Gastroesophageal sphincter (tissue), 4 donors: Measurements from ENCODE around the gene ST8SIA3. TPM values are rescaled to one million over a fixed set of nuclear protein-coding genes. Genes with fewer than 3 reads are reported as not detected.
"Not testable (repeated sequence)": the region's sequence is repeated elsewhere in the genome, so short reads cannot be mapped to it uniquely, and the experiment has no call there.

Experiments used
- ATAC-seq: fragments of 150-250 bp; one replicate; pipeline ENCODE4 v1.9.1; 2016; ENCODE audit warnings: mild to moderate bottlenecking, moderate library complexity
- H3K27ac ChIP-seq, 4 donors: fragments of 200-600 bp; sonication (generic) in 3 of 4; 1 replicate in 3 of 4; 2 replicates in 1 of 4; pipeline ENCODE4 v1.5.1; 2016 to 2019
- H3K27me3 ChIP-seq: fragments of 200-600 bp; sonication (generic); one replicate; pipeline ENCODE4 v1.5.1; 2019
- H3K36me3 ChIP-seq, 2 donors: fragments of 200-600 bp; sonication (generic); one replicate each; pipeline ENCODE4 v1.5.1; 2019; ENCODE audit warnings: control low read depth in 1 of 2
- H3K4me1 ChIP-seq, 3 donors: fragments of 200-600 bp; sonication (generic); 1 replicate in 2 of 3; 2 replicates in 1 of 3; pipeline ENCODE4 v1.5.1; 2016 to 2019; ENCODE audit warnings: control low read depth in 2 of 3
- H3K4me3 ChIP-seq, 2 donors: fragments of 200-600 bp; sonication (generic); one replicate each; pipeline ENCODE4 v1.5.1; 2019; ENCODE audit warnings: mild to moderate bottlenecking in 1 of 2, moderate library complexity in 1 of 2
- H3K9me3 ChIP-seq, 3 donors: fragments of 200-600 bp; sonication (generic); one replicate each; pipeline ENCODE4 v1.5.1; 2017 to 2019; ENCODE audit warnings: control low read depth in 2 of 3
- CTCF ChIP-seq, 4 experiments: fragments of 200-600 bp in 2 of 4; fragments of 450-650 bp in 2 of 4; sonication (generic) in 1 of 4; IDR thresholded peaks; one replicate each; pipeline ENCODE4 v1.5.1; 2017 to 2019; ENCODE audit warnings: antibody characterized with exemption in 4 of 4, mild to moderate bottlenecking in 2 of 4, moderate library complexity in 2 of 4
- EP300 ChIP-seq: sonication (generic); formaldehyde crosslinking; IDR thresholded peaks from one replicate; pipeline ENCODE4 v1.6.1; 2017; ENCODE audit warnings: antibody characterized with exemption, mild to moderate bottlenecking
- POLR2A ChIP-seq, 2 donors: fragments of 450-650 bp; IDR thresholded peaks; one replicate each; pipeline ENCODE4 v1.6.1; 2017; ENCODE audit warnings: antibody characterized with exemption in 2 of 2, mild to moderate bottlenecking in 2 of 2, moderate library complexity in 1 of 2
- POLR2AphosphoS5 ChIP-seq: sonication (generic); formaldehyde crosslinking; IDR thresholded peaks from one replicate; pipeline ENCODE4 v1.6.1; 2017; ENCODE audit warnings: antibody characterized with exemption
- WGBS, 2 donors: methylation state at CpG; one replicate each; pipeline ENCODE4 v1.1.5; 2018; ENCODE audit warnings: low coverage in 1 of 2; 5-methylcytosine and 5-hydroxymethylcytosine counted together
- total RNA-seq, 4 donors: library from RNA; depleted of rRNA; stranded (reverse); fragments of >200 nt; gene quantifications; one replicate each; pipeline ENCODE4 v1.1.0, GENCODE V29; 2016

Gene ST8SIA3
- total RNA-seq, 4 donors from 2014 or later, result under 0.01 to 0.04 TPM; not detected in 2

- TF ChIP-seq EP300 (no peak), CTCF (IDR thresholded peaks at IDR 0.05) (no peak), POLR2AphosphoS5 (no peak), POLR2A (IDR thresholded peaks at IDR 0.05) (no peak)
- Histone ChIP-seq H3K9me3 (peaks cover 0 to 9% (median 0%) of the 10 kb centered on the region in 3 donors), H3K27ac (no peak overlapping the region), H3K4me1 (no peaks in the 10 kb centered on the region), H3K27me3 (peaks cover 23% of the 10 kb centered on the region), H3K36me3 (no peaks in the 10 kb centered on the region), H3K4me3 (no peak overlapping the region)
- ATAC-seq, result no peak
- WGBS, 2 donors, result 24 to 58% methylated on average over 2 of the region's 2 CpGs
Observed at GRCh38 chr18:57389271-57389670, 36.9 kb downstream of the ST8SIA3 start.

GRCh38 chr18:57390044-57390443 lies 37.7 kb downstream of the ST8SIA3 start:
- Histone ChIP-seq H3K27ac (no peak overlapping the region), H3K4me3 (no peak overlapping the region), H3K4me1 (no peaks in the 10 kb centered on the region), H3K27me3 (peaks cover 23% of the 10 kb centered on the region), H3K36me3 (no peaks in the 10 kb centered on the region), H3K9me3 (peaks cover 0 to 16% (median 0%) of the 10 kb centered on the region in 3 donors)
- TF ChIP-seq POLR2A (IDR thresholded peaks at IDR 0.05), result no peak
- no peak for TF ChIP-seq CTCF (IDR thresholded peaks at IDR 0.05)
- no peak for TF ChIP-seq POLR2AphosphoS5
- no peak for TF ChIP-seq EP300
- ATAC-seq, result no peak
- 60% methylated on average over 1 of the region's 3 CpGs; no CpG with 5 or more reads in 1 of the 2 donors for WGBS, 2 donors

- H3K27me3 ChIP-seq, H3K4me3 ChIP-seq, H3K27ac ChIP-seq, H3K36me3 ChIP-seq, H3K4me1 ChIP-seq, ATAC-seq: not testable (repeated sequence)
- peaks cover 0 to 27% (median 0%) of the 10 kb centered on the region in 3 donors for H3K9me3 ChIP-seq
- WGBS, 2 donors, result 100% methylated on average over 1 of the region's 1 CpG; no CpG with 5 or more reads in 1 of the 2 donors
Observed at GRCh38 chr18:57394749-57395148, 42.4 kb downstream of the ST8SIA3 start.

- H3K4me3 ChIP-seq, H3K4me1 ChIP-seq, ATAC-seq, H3K27ac ChIP-seq, H3K36me3 ChIP-seq: not testable (repeated sequence)
- Histone ChIP-seq H3K27me3 (peaks cover 17% of the 10 kb centered on the region), H3K9me3 (peaks cover 0 to 26% (median 0%) of the 10 kb centered on the region in 3 donors)
- WGBS, 2 donors, result 88 to 91% methylated on average over 3 to 5 of the region's 7 CpGs
Observed at GRCh38 chr18:57396831-57397230, 44.5 kb downstream of the ST8SIA3 start.

- TF ChIP-seq EP300 (no peak), POLR2A (IDR thresholded peaks at IDR 0.05) (no peak), CTCF (IDR thresholded peaks at IDR 0.05) (no peak), POLR2AphosphoS5 (no peak)
- H3K9me3 ChIP-seq, result peaks cover 0 to 21% (median 0%) of the 10 kb centered on the region in 3 donors
- H3K27ac ChIP-seq, result no peak overlapping the region
- H3K27me3 ChIP-seq, result peaks cover 15% of the 10 kb centered on the region
- ATAC-seq, result no peak
- H3K36me3 ChIP-seq, result no peaks in the 10 kb centered on the region
- H3K4me1 ChIP-seq, result no peaks in the 10 kb centered on the region
- H3K4me3 ChIP-seq, result no peak overlapping the region
- WGBS, 2 donors, result 61 to 77% methylated on average over 2 of the region's 2 CpGs
Observed at GRCh38 chr18:57397440-57398132, 45.2 kb downstream of the ST8SIA3 start.

GRCh38 chr18:57404345-57404744 lies 52.0 kb downstream of the ST8SIA3 start:
- Histone ChIP-seq H3K27me3 (peaks cover 31% of the 10 kb centered on the region), H3K9me3 (peaks cover 0 to 5% (median 0%) of the 10 kb centered on the region in 3 donors), H3K4me3 (no peak overlapping the region), H3K36me3 (no peaks in the 10 kb centered on the region), H3K4me1 (no peaks in the 10 kb centered on the region), H3K27ac (no peak overlapping the region)
- ATAC-seq, result no peak
- TF ChIP-seq POLR2A (IDR thresholded peaks at IDR 0.05), result no peak
- TF ChIP-seq EP300, result no peak
- TF ChIP-seq CTCF (IDR thresholded peaks at IDR 0.05), result no peak
- no peak for TF ChIP-seq POLR2AphosphoS5
